ENCODE data around the gene MB. TPM values are rescaled to one million over a fixed set of nuclear protein-coding genes. Genes with fewer than 3 reads are reported as not detected.
A peak's percentile ranks its signal among the peaks of the same experiment; 100 is the strongest.

MB gene
- total RNA-seq, 4 donors from 2014 or later, result 1.0 to 12.9 (median 2.5) TPM; not detected in 1

DNA sequence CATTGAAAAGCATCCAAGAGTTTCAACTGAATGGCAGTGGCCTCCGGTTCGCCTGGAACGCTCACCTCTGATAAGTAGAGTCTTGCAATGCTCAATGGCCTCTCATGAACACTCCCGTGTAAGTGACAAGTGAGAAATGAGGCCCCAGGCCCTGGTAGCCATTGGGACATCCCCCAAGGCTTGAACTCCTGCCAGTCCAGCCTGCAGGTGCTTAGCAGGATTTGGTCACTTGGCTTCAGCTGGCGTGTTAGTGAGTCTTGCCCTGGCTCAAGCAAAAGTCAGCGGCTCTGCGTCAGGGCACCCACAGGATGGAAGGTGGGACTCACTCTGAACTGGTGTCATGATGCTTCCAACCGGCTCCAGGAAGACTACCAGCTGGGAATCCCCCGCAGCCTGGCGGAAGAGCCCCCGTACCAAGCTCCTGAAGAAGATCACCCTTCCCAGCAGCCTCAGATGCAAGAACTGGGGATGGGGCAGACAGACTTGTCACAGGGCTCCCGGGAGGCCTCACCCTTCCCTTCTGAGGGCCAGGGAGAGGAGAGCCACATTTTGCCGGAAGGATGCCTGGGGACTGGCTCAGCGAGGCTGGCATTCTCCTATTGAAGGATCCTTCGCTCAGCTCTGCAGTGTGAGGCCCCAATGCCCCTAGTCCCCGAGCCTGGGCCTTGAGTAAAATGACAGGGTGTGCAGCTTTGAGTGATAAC lies 19.3 kb downstream of the MB start:
- no peak overlapping the region for H3K27ac ChIP-seq

DNA sequence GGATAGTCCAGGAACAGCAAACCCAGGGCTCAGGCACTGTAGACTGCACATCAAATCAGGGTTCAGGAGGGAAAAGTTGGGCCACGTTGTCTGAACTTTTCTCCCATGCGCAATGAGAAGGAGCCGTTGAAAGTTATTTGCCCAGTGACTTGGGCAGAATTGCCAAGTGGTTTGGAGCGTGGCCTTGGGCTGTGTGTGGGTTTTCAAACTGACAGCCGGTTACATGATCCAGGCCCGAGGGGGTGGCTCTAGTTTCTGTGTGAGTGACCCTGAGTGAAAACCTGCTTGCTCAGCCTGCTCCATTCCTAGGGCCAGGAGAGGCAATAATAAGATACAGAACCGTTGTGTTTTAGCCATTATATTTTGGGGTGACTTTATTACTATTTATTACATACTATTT lies 20.3 kb downstream of the MB start:
- no peaks in the 10 kb centered on the region for H3K36me3 ChIP-seq
- no peaks in the 10 kb centered on the region for H3K9me3 ChIP-seq
- 24% methylated on average over 7 of the region's 7 CpGs; no CpG with 5 or more reads in 1 of the 2 donors for WGBS, 2 donors (ENCODE audit: low coverage in 1 of 2)
- ATAC-seq, result no peak
- TF ChIP-seq POLR2AphosphoS5 (IDR thresholded peaks at IDR 0.05) (peak; percentile 65), POLR2A (IDR thresholded peaks at IDR 0.05) (no peak), EP300 (IDR thresholded peaks at IDR 0.05) (no peak)
- TF ChIP-seq, protein P1, sequence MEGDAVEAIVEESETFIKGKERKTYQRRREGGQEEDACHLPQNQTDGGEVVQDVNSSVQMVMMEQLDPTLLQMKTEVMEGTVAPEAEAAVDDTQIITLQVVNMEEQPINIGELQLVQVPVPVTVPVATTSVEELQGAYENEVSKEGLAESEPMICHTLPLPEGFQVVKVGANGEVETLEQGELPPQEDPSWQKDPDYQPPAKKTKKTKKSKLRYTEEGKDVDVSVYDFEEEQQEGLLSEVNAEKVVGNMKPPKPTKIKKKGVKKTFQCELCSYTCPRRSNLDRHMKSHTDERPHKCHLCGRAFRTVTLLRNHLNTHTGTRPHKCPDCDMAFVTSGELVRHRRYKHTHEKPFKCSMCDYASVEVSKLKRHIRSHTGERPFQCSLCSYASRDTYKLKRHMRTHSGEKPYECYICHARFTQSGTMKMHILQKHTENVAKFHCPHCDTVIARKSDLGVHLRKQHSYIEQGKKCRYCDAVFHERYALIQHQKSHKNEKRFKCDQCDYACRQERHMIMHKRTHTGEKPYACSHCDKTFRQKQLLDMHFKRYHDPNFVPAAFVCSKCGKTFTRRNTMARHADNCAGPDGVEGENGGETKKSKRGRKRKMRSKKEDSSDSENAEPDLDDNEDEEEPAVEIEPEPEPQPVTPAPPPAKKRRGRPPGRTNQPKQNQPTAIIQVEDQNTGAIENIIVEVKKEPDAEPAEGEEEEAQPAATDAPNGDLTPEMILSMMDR (IDR thresholded peaks at IDR 0.05), result no peak
- no peaks in the 10 kb centered on the region for H3K27me3 ChIP-seq
- H3K27ac ChIP-seq, result peak overlapping the region in 2 of 4 donors; percentile 1 to 31
- peaks cover 0 to 25% (median 14%) of the 10 kb centered on the region in 3 donors for H3K4me1 ChIP-seq
- H3K4me3 ChIP-seq, result no peak overlapping the region

More for the DNA sequence above, 19.3 kb downstream of the MB start:
- TF ChIP-seq, protein P1 (IDR thresholded peaks at IDR 0.05), result no peak
- TF ChIP-seq POLR2A (IDR thresholded peaks at IDR 0.05) (no peak), EP300 (IDR thresholded peaks at IDR 0.05) (no peak), POLR2AphosphoS5 (IDR thresholded peaks at IDR 0.05) (no peak)
- Histone ChIP-seq H3K36me3 (no peaks in the 10 kb centered on the region), H3K9me3 (no peaks in the 10 kb centered on the region), H3K4me3 (no peak overlapping the region), H3K4me1 (peaks cover 0 to 15% (median 9%) of the 10 kb centered on the region in 3 donors), H3K27me3 (no peaks in the 10 kb centered on the region)
- no peak for ATAC-seq
- 61 to 92% methylated on average over 2 to 3 of the region's 16 CpGs for whole genome bisulfite sequencing, 2 donors (ENCODE audit: low coverage in 1 of 2)

DNA sequence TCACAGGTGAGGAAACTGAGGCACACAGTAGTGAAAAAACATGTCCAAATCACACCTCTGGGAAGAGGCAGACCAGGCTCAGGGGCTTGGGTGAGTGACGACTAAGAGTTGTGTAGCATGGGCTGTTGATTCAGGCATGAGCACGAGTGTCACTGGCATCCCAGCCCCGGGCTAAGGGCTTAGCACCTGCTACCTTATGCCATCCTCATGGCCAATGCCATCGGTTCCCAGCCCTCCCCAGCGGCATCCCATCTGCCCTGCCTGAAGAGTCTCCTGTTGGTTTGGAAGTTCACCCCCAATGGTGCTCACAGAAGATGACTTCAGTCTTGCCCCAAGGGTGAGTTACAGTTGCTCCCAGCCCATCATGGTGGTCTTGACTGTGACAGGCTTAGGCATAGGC lies 22.4 kb downstream of the MB start:
- ATAC-seq, result no peak
- TF ChIP-seq EP300 (IDR thresholded peaks at IDR 0.05) (no peak), POLR2A (IDR thresholded peaks at IDR 0.05) (no peak), POLR2AphosphoS5 (IDR thresholded peaks at IDR 0.05) (no peak)
- TF ChIP-seq, protein P1 (IDR thresholded peaks at IDR 0.05), result no peak
- WGBS, 2 donors (ENCODE audit: low coverage in 1 of 2), result 100% methylated on average over 3 of the region's 5 CpGs; no CpG with 5 or more reads in 1 of the 2 donors
- Histone ChIP-seq H3K4me1 (peaks cover 0 to 25% (median 14%) of the 10 kb centered on the region in 3 donors), H3K27ac (no peak overlapping the region), H3K27me3 (no peaks in the 10 kb centered on the region), H3K4me3 (no peak overlapping the region), H3K36me3 (no peaks in the 10 kb centered on the region), H3K9me3 (no peaks in the 10 kb centered on the region)

DNA sequence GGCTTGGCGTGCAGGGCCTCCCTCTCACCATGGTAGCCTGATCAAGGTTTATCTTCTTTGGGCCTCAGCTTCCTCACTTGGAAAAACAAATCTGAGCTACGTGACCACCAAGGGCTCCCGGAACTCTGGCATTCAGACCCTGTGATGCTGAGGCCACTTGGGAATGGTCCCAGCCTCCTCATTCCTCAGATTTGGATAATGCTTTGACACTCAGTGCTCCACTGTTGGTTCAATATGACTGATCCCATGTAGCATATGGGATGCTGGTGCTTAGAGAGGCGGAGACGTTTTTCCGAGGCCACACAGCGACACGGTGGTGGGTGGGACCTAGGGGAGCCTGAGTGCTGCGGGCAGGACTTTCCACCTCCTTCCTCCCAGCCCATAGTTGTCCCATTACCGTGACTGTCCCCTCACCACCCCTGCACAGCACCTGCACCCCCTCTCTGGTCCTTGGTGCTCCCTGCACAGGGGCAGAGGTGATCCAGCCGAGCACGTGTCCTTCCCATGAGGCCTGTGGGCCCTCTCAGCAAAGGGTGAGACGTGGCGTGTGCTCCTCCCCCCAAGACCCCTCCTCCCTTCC lies 23.1 kb downstream of the MB start:
- ATAC-seq, result no peak

More for the DNA sequence above, 23.1 kb downstream of the MB start:
- Histone ChIP-seq H3K4me3 (no peak overlapping the region), H3K27ac (peak overlapping the region in 3 of 4 donors; percentile 24 to 81 (median 80)), H3K27me3 (no peaks in the 10 kb centered on the region), H3K4me1 (peaks cover 0 to 30% (median 14%) of the 10 kb centered on the region in 3 donors), H3K36me3 (no peaks in the 10 kb centered on the region), H3K9me3 (no peaks in the 10 kb centered on the region)
- TF ChIP-seq POLR2AphosphoS5 (IDR thresholded peaks at IDR 0.05) (no peak), POLR2A (IDR thresholded peaks at IDR 0.05) (no peak), EP300 (IDR thresholded peaks at IDR 0.05) (no peak)
- TF ChIP-seq, protein P1 (IDR thresholded peaks at IDR 0.05), result no peak
- WGBS, 2 donors (ENCODE audit: low coverage in 1 of 2), result 40 to 69% methylated on average over 1 to 7 of the region's 14 CpGs
